NT2/D1 (cell line): ENCODE results near the gene PNPLA5.

Experiments used
- SUZ12 ChIP-seq: IDR thresholded peaks from 2 replicates; pipeline ENCODE4 v1.6.1; 2011; ENCODE audit not compliant: insufficient read length, insufficient read depth; ENCODE audit errors: extremely low read depth
- YY1 ChIP-seq: IDR thresholded peaks from 2 replicates; pipeline ENCODE4 v1.6.1; 2011; ENCODE audit not compliant: insufficient read length, insufficient read depth
- ZNF274 ChIP-seq: IDR thresholded peaks from 2 replicates; pipeline ENCODE4 v1.6.1; 2011; ENCODE audit warnings: mild to moderate bottlenecking, low read depth, low read length

DNA sequence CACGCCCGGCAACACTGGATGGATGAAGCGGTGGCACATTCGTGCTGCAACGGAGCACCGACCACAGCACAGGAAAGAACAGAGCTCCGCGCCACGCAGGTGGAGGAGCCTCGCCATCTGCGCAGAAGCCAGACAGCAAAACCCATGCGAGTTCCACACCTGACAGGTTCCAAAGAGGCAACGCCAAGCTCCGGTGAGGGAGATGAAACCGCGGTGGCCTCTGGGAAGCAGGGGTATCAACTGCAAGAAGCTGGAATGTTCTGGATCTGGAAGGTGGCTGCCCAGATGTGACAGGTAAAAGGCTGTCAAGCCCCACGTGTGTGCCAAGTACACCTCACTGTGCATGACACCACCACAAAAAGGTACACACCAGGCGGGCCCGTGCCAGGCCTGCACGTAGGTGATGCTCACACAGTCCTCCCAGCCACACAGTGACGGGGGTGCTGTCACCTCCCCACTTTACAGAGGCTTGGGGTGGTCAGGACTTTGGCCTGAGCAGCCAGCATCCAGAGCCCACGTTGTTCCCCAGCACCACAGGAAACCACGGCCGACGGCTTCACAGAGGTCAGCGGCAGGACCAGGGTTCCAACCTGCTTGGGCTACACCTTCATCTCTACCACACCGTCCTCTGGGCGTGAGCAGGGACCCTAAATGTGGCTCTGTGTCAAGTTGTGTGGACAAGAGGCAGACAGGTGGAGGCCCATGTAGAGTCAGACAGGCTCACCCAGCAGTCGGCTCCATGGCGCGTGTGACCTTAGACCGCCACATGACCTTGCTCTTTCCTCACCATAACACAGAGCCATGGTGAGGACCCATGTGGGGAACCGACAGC lies 60.0 kb downstream of the PNPLA5 start:
- TF ChIP-seq YY1: no peak
- no peak for TF ChIP-seq SUZ12
- no peak for TF ChIP-seq ZNF274
